GM21515 (cell line): Measurements from ENCODE around the gene TMEM95.
A peak's percentile ranks its signal among the peaks of the same experiment; 100 is the strongest.

ENCODE experiments used
- ATAC-seq: cut with Tn5 transposase; IDR thresholded peaks from one replicate; pipeline ENCODE4 v1.9.1; 2021; ENCODE audit not compliant: unreplicated experiment

The TMEM95 gene

GRCh38 chr17:7374353-7374752 lies 19.4 kb downstream of the TMEM95 start:
- ATAC-seq, result no peak

GRCh38 chr17:7379134-7379533 lies 24.2 kb downstream of the TMEM95 start:
- no peak for ATAC-seq

GRCh38 chr17:7380321-7380720 lies 25.4 kb downstream of the TMEM95 start:
- no peak for ATAC-seq

GRCh38 chr17:7380855-7381683 lies 26.1 kb downstream of the TMEM95 start, which contains the start of gene TNK1:
TNK1 (plus strand) TSS chr17:7381089; CDS start chr17:7382927, 1,838 bp downstream.
- ATAC-seq, result no peak

- no peak for ATAC-seq
Measured at GRCh38 chr17:7382901-7383300, 27.9 kb downstream of the TMEM95 start.

GRCh38 chr17:7383371-7383741 lies 28.4 kb downstream of the TMEM95 start:
- ATAC-seq, result no peak

GRCh38 chr17:7383742-7384488 lies 29.0 kb downstream of the TMEM95 start:
- ATAC-seq, result peak; percentile 74

- ATAC-seq, result no peak
Measured at GRCh38 chr17:7384489-7385081, 29.6 kb downstream of the TMEM95 start.

- no peak for ATAC-seq
Measured at GRCh38 chr17:7388856-7389255, 33.9 kb downstream of the TMEM95 start.

- ATAC-seq, result no peak
Measured at GRCh38 chr17:7389924-7390910, 35.3 kb downstream of the TMEM95 start.

GRCh38 chr17:7391307-7391706 lies 36.4 kb downstream of the TMEM95 start:
- no peak for ATAC-seq

- ATAC-seq, result no peak
Measured at GRCh38 chr17:7392696-7393612, 38.0 kb downstream of the TMEM95 start.

- ATAC-seq, result peak; percentile 52
Measured at GRCh38 chr17:7393613-7394451, 38.9 kb downstream of the TMEM95 start.

- peak; percentile 73 for ATAC-seq
Measured at GRCh38 chr17:7394452-7395191, 39.7 kb downstream of the TMEM95 start, which contains the start of gene PLSCR3. PLSCR3 (minus strand) TSS chr17:7394525; CDS start chr17:7394110, 415 bp downstream.

GRCh38 chr17:7396147-7396546 lies 41.2 kb downstream of the TMEM95 start:
- no peak for ATAC-seq

GRCh38 chr17:7398612-7399011 lies 43.7 kb downstream of the TMEM95 start:
- no peak for ATAC-seq

- ATAC-seq, result no peak
Measured at GRCh38 chr17:7403043-7403726, 48.2 kb downstream of the TMEM95 start.

- ATAC-seq, result no peak
Measured at GRCh38 chr17:7403727-7403976, 48.7 kb downstream of the TMEM95 start.
